Keratinocyte (primary cell): ENCODE measurements around the gene SLC7A5.

Experiments
- CTCF ChIP-seq, 3 experiments: IDR thresholded peaks in 1 of 3; conservative IDR thresholded peaks in 1 of 3; optimal IDR thresholded peaks in 1 of 3; 2 replicates in 2 of 3; 3 replicates in 1 of 3; pipeline versions ENCODE3 to v1.5.1; 2011; ENCODE audit warnings: low read length in 3 of 3, mild to moderate bottlenecking in 3 of 3, moderate library complexity in 2 of 3, control low read depth in 1 of 3, inconsistent platforms in 1 of 3; ENCODE audit not compliant: insufficient read depth in 2 of 3; ENCODE audit errors: extremely low read depth in 1 of 3
- EZH2 ChIP-seq: IDR thresholded peaks from one replicate; pipeline ENCODE4 v1.6.1; 2012; ENCODE audit warnings: inconsistent platforms, mild to moderate bottlenecking, low read length, moderate library complexity

- TF ChIP-seq CTCF (optimal IDR thresholded peaks at IDR 0.05 in 1 of 3, IDR thresholded peaks at IDR 0.05 in 1 of 3, conservative IDR thresholded peaks at IDR 0.05 in 1 of 3; ENCODE audit: extremely low read depth in 1 of 3, insufficient read depth in 2 of 3, low read length in 3 of 3) (no peak), EZH2 (no peak)
These were observed 31.5 kb downstream of the SLC7A5 start for GRCh38 chr16:87837627-87838289.
